Pancreas (tissue), 10 donors: ENCODE results near the gene ANGPTL2. TPM values are rescaled to one million over a fixed set of nuclear protein-coding genes. Genes with fewer than 3 reads are reported as not detected.

Experiments
- ATAC-seq, 4 donors: fragments of 200-7000 bp; cut with Tn5 transposase; one replicate each; pipeline versions ENCODE4 v1.8.0 to v1.9.1; 2020; ENCODE audit warnings: mild to moderate bottlenecking in 4 of 4, moderate library complexity in 4 of 4
- DNase-seq, 6 donors: peaks; one replicate each; pipeline ENCODE4 v3.0.0-alpha.2; 2020
- FAIRE-seq: peaks from 2 replicates; lab custom pipeline; 2012; peaks lifted over from hg19 to GRCh38; lab: Jason Lieb, UNC
- H3K27ac ChIP-seq, 4 donors: fragments of 200-600 bp; sonication (generic); 1 replicate in 3 of 4; 2 replicates in 1 of 4; pipeline versions ENCODE4 v1.5.0 to v1.8.0; 2020
- H3K27me3 ChIP-seq, 4 donors: fragments of 200-600 bp; one replicate each; pipeline ENCODE4 v1.8.0; 2021
- H3K36me3 ChIP-seq, 3 donors: fragments of 200-600 bp; sonication (generic) in 1 of 3; one replicate each; pipeline versions ENCODE4 v1.5.0 to v1.8.0; 2020 to 2021
- H3K4me1 ChIP-seq, 3 donors: fragments of 200-600 bp; one replicate each; pipeline ENCODE4 v1.8.0; 2021
- H3K4me3 ChIP-seq, 4 donors: fragments of 200-600 bp; sonication (generic) in 2 of 4; one replicate each; pipeline versions ENCODE4 v1.5.0 to v1.8.0; 2020 to 2021
- H3K9me3 ChIP-seq, 4 donors: fragments of 200-600 bp; one replicate each; pipeline ENCODE4 v1.8.0; 2021
- WGBS, 2 donors: extraction: QIAGEN DNeasy Blood & Tissue Kit; methylation state at CpG; one replicate each; pipeline ENCODE4 v1.1.7; 2013; 5-methylcytosine and 5-hydroxymethylcytosine counted together
- intact Hi-C, 3 donors: fragments of 100-400 bp; cut with DNase I; formaldehyde crosslinking; loops; one replicate each; pipeline versions ENCODE4 v1.11.1 to v1.14.2; 2022
- polyA plus RNA-seq, 2 donors: library from polyadenylated mRNA; stranded (reverse); fragments of 200-250 nt; gene quantifications; one replicate each; pipeline ENCODE4 v1.2.3, GENCODE V29; 2013
- total RNA-seq, 6 donors: library from RNA; stranded (reverse); fragmentation: NEBNext Ultra II Directional in 4 of 6; extraction: Animal tissue kit (Norgen Biotek cat#: 25700) in 4 of 6; gene quantifications; one replicate each; pipeline versions ENCODE4 v1.2.1 to v1.2.4, GENCODE V29; 2021 to 2023
- TF ChIP-seq, protein P1 (sequence below), 4 donors: fragments of 200-600 bp; sonication (generic) in 3 of 4; IDR thresholded peaks; one replicate each; pipeline versions ENCODE4 v1.5.0 to v1.8.0; 2021; ENCODE audit warnings: antibody characterized with exemption in 4 of 4
- donor health status: healthy with polysubstance abuse.
- donor health status: DM: no; HTN: no; CAD: no; lungs with moderate emphysema.
- donor health status: DM: no; HTN: no; CAD: no.
- donor health status: control.
- donor health status: control.
- donor health status: Bipolar disorder and iron deficiency.
- donor health status: DM: yes; HTN: yes; CAD: no.
- donor health status: DM: no; HTN: no; CAD: no.
- donor health status: DM: no; HTN: no; CAD: no.
- donor health status: DM: yes; HTN: yes; CAD: no.

Gene ANGPTL2
- total and polyA plus RNA-seq, 8 donors, result 1.2 to 4.6 (median 2.3) TPM

DNA sequence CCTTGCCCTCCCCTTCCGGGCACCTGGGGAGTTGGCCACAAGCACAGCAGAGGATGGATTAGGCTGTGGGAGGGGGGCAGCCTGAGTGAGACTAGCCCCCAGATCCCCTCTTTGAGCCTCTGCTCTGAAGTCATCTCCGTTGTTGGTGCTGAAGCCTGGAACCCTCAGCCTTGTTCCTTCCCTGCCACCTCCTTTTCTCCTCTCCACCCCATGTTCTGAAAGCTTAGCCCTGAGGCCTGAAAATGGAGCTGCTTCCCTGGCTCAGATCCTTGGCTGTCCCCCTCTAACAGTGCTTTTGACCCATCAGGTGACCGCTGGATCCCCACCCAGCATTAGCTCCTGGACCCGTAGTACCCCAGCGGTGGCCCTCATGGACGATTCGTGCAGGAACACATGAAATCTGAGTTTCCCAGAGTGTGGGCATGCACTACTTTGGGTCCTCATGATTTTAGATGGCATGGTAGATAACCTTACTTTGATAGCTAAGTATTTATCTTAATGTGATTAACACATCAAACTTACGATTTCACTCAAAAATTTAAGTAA, 21.6 kb upstream of the ANGPTL2 start:
- Histone ChIP-seq H3K27ac (no peak overlapping the region), H3K36me3 (no peaks in the 10 kb centered on the region), H3K9me3 (no peaks in the 10 kb centered on the region), H3K4me1 (peaks cover 0 to 5% (median 0%) of the 10 kb centered on the region in 3 donors), H3K4me3 (no peak overlapping the region), H3K27me3 (no peaks in the 10 kb centered on the region)
- ATAC-seq, result no peak
- intact Hi-C loops, result no loop called here
- no peak for DNase-seq
- FAIRE-seq, result no peak
- TF ChIP-seq, protein P1, sequence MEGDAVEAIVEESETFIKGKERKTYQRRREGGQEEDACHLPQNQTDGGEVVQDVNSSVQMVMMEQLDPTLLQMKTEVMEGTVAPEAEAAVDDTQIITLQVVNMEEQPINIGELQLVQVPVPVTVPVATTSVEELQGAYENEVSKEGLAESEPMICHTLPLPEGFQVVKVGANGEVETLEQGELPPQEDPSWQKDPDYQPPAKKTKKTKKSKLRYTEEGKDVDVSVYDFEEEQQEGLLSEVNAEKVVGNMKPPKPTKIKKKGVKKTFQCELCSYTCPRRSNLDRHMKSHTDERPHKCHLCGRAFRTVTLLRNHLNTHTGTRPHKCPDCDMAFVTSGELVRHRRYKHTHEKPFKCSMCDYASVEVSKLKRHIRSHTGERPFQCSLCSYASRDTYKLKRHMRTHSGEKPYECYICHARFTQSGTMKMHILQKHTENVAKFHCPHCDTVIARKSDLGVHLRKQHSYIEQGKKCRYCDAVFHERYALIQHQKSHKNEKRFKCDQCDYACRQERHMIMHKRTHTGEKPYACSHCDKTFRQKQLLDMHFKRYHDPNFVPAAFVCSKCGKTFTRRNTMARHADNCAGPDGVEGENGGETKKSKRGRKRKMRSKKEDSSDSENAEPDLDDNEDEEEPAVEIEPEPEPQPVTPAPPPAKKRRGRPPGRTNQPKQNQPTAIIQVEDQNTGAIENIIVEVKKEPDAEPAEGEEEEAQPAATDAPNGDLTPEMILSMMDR (IDR thresholded peaks at IDR 0.05), result no peak
- WGBS, 2 donors, result 91 to 94% methylated on average over 8 of the region's 8 CpGs

DNA sequence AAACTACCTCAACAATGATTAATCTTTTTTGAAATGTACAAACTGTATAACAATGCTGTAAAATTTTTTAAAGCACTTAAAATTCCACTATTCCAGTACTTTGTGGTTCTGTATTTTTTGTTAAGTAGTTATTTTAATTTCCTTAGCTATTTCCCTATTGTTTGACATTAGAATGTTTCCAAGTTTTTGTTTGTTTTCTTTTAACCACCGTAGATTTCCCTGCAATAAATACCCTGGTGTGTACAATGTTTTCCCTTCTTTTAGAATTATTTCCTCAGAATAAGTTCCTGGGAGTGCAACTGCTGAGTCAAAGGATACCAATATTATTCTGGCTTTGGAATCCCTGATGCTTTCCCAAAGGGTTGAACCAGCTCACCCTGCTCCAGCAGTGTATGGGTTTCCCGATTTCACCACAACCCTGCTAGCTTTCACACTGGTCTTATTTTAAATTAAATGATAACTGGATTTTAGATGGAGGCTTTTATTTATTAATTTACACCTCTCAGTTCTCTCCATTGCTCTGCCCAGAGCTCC, 20.6 kb upstream of the ANGPTL2 start:
- H3K4me3 ChIP-seq, result no peak overlapping the region
- H3K27me3 ChIP-seq, result no peaks in the 10 kb centered on the region
- DNase-seq (no peak), FAIRE-seq (no peak), ATAC-seq (no peak)
- no peaks in the 10 kb centered on the region for H3K9me3 ChIP-seq
- no peaks in the 10 kb centered on the region for H3K36me3 ChIP-seq
- H3K27ac ChIP-seq, result no peak overlapping the region
- intact Hi-C loops, result no loop called here
- H3K4me1 ChIP-seq, result peaks cover 0 to 5% (median 0%) of the 10 kb centered on the region in 3 donors
- TF ChIP-seq, protein P1 (IDR thresholded peaks at IDR 0.05), result no peak
- 55 to 58% methylated on average over 2 of the region's 2 CpGs for WGBS, 2 donors

DNA sequence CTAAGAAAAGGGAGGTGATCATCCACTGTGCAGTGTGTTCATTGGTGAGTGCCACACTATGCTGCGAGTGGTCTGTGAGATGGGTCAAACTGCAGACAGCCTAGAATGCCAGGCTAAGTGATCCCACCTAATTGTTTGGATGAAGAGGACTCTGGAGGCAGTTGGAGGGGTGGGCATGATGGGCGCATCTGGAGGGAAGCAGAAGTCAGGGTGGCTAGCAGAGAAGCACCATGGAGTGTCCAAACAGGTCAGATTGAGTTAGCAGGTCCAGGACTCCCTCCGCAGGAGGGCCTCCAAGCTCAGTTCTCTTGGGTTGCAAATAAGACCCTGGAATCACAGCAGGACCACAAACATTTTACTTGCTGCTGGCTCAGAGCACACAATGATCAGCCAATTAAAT, 19.9 kb upstream of the ANGPTL2 start:
- WGBS, 2 donors, result 98 to 100% methylated on average over 3 of the region's 3 CpGs
- H3K27ac ChIP-seq, result no peak overlapping the region
- FAIRE-seq, result no peak

DNA sequence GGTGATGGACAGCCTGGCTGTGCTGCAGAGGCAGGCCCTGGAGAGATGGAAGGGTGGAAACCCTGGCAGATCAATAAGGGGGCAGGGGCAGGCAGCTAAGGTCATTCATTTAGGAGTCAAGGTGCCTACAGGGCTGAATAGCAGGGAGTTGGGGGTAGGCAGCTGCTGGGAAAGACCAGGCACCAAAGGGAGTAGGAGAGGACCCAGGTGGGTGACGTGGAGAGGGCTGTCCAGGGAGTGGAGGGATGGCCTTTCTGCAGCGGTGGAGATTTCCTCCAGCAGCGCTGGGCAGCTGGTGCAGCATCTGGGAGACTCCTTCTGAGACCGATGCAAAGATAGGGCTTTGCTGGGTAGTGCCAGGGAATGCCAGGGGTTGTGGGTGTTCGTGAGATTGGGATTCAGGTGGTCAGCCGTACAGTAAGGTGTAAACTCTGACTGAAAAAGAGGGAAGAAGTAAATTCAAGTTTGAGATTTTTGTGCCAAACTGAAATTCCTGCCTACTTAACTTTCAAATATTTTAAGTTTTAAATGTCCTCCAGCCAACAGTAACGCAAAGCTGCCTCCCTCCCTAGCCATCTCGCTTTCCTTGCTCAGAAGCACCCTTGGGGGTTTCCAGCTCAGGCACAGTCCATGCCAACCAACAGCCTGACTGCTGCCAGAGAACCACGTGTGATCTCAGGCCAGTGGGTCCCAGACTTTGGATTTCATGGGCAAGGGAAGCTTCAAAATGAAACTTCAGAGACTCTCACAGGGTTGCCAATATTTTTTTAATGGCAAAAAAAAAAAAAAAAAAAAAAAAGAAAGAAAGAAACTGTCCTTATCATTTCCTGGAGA, 18.6 kb upstream of the ANGPTL2 start:
- H3K27ac ChIP-seq, result no peak overlapping the region

More for the DNA sequence above, 19.9 kb upstream of the ANGPTL2 start:
- DNase-seq, result no peak
- no peaks in the 10 kb centered on the region for H3K36me3 ChIP-seq
- TF ChIP-seq, protein P1 (IDR thresholded peaks at IDR 0.05), result no peak
- H3K9me3 ChIP-seq, result no peaks in the 10 kb centered on the region
- no peak for ATAC-seq
- no peaks in the 10 kb centered on the region for H3K27me3 ChIP-seq
- no peak overlapping the region for H3K4me3 ChIP-seq
- peaks cover 0 to 5% (median 0%) of the 10 kb centered on the region in 3 donors for H3K4me1 ChIP-seq
- intact Hi-C loops, result no loop called here

More for the DNA sequence above, 18.6 kb upstream of the ANGPTL2 start:
- ATAC-seq (peak in 2 of 4 donors; percentile 40 to 54), FAIRE-seq (no peak), DNase-seq (peak in 1 of 6 donors; percentile 29)
- 76 to 78% methylated on average over 9 of the region's 9 CpGs for WGBS, 2 donors
- no peaks in the 10 kb centered on the region for H3K27me3 ChIP-seq
- no peaks in the 10 kb centered on the region for H3K36me3 ChIP-seq
- H3K4me3 ChIP-seq, result no peak overlapping the region
- intact Hi-C loops, result no loop called here
- no peaks in the 10 kb centered on the region for H3K9me3 ChIP-seq
- TF ChIP-seq, protein P1 (IDR thresholded peaks at IDR 0.05), result no peak
- peaks cover 0 to 5% (median 0%) of the 10 kb centered on the region in 3 donors for H3K4me1 ChIP-seq
